IPS-18a (cell line): Measurements from ENCODE around the gene MIB1.

Experiments
- H3K27ac ChIP-seq: one replicate; pipeline ENCODE4 v1.5.1; 2013; ENCODE audit warnings: low read length
- H3K27me3 ChIP-seq: one replicate; pipeline ENCODE4 v1.6.1; 2013; ENCODE audit warnings: mild to moderate bottlenecking, low read length; ENCODE audit not compliant: control insufficient read depth, insufficient read depth
- H3K36me3 ChIP-seq: one replicate; pipeline ENCODE4 v1.6.1; 2013; ENCODE audit warnings: low read depth, low read length; ENCODE audit not compliant: control insufficient read depth
- H3K4me1 ChIP-seq: one replicate; pipeline ENCODE4 v1.6.1; 2013; ENCODE audit warnings: low read depth, low read length; ENCODE audit not compliant: control insufficient read depth
- H3K4me3 ChIP-seq: one replicate; pipeline ENCODE4 v1.5.1; 2013; ENCODE audit warnings: low read length
- H3K9ac ChIP-seq: one replicate; pipeline ENCODE4 v1.6.1; 2013; ENCODE audit warnings: mild to moderate bottlenecking, low read length, moderate library complexity
- H3K9me3 ChIP-seq: one replicate; pipeline ENCODE4 v1.6.1; 2013; ENCODE audit warnings: low read depth, low read length; ENCODE audit not compliant: control insufficient read depth

MIB1 gene

DNA sequence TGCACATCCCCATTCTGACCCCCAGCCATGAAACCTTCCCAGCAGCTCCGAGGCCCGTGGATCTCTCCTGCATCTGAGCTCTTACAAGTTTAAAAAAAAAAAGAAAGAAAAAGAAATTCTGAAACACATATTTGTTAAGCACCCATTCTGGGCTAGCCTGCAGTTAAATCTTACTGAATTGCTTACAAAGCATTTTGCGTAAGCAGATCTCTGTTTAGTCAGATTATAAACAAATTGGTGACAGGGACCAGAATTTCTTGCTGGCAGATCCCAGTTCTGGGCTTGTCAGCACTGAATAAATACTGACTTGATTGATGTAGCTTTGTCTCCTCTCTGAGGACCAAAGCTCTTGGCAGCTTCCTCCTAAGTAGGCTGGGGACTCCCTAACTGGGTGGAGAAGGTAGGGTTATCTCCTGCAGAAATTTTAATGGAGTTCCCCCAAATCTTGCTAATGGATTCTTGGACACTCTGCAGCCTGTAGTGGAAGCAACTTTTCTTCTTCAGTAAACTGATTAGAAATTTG, 160.9 kb downstream of the MIB1 start:
- H3K27me3 ChIP-seq = no peaks in the 10 kb centered on the region
- H3K9ac ChIP-seq = no peak overlapping the region
- no peaks in the 10 kb centered on the region for H3K9me3 ChIP-seq
- H3K4me3 ChIP-seq = no peak overlapping the region
- H3K27ac ChIP-seq = no peak overlapping the region
- H3K4me1 ChIP-seq = no peaks in the 10 kb centered on the region
- no peaks in the 10 kb centered on the region for H3K36me3 ChIP-seq

DNA sequence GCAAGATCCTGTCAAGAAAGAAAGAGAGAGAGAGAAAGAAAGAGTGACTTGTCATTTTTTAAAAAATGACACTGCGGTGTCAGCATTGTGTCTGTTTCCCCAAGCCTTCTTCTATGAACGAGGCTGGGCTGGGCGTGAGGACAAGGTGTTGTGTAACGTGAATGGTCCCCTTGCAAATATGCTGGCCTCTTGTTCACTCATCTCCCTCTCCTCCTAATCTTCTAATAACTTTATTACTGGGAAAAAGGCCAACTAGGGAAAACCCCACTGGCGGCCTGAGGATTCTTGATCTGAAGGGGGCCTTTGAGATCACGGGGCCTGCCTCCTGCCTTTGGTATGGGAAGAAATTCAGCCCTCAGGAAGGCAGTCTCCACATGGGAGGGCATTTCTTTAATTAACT, 163.1 kb downstream of the MIB1 start:
- H3K9ac ChIP-seq = no peak overlapping the region
- no peaks in the 10 kb centered on the region for H3K27me3 ChIP-seq
- no peaks in the 10 kb centered on the region for H3K4me1 ChIP-seq
- no peak overlapping the region for H3K27ac ChIP-seq
- H3K4me3 ChIP-seq = no peak overlapping the region
- H3K9me3 ChIP-seq = no peaks in the 10 kb centered on the region
- no peaks in the 10 kb centered on the region for H3K36me3 ChIP-seq

DNA sequence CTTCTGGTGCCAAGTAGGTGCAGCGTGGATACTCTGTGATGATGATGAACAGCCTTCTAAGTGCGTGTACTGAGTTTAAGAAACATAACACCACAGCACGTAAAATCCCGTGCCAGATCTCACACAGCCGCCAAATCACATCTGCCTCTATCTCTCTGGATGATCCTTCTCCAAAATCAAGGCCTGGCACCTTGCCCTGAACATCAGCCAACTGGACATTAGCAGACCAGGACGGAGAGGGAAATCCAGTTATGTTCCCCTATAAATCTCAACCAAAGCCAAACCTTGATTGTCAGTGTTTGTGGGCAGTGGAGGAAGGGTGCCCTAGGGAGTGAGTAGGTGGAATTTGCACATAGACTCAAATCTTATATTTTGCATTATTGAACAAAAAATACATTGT, 164.3 kb downstream of the MIB1 start:
- no peaks in the 10 kb centered on the region for H3K4me1 ChIP-seq

DNA sequence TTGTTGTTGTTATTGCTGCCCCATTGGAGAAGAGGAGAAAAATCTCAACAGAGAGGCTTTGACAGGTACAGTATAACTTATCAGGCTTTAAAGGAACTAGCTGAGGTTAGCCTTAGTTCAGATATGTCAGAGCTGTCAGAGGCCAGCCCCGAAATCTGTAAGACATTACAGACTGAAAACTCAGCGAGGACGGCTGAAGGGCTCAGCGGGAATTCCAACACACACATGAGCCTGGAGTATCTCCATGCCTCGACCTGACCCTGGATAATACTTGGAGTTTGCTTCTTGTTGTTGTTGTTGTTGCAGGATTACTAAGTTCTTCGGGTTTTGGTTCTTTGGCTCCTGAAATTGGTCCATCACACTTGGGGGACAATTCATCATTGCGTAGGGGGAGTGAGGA, 166.9 kb downstream of the MIB1 start:
- Histone ChIP-seq H3K27me3 (peaks cover 28% of the 10 kb centered on the region), H3K9me3 (no peaks in the 10 kb centered on the region), H3K36me3 (no peaks in the 10 kb centered on the region), H3K9ac (no peak overlapping the region), H3K4me3 (no peak overlapping the region), H3K4me1 (peaks cover 2% of the 10 kb centered on the region), H3K27ac (no peak overlapping the region)

More for the DNA sequence above, 164.3 kb downstream of the MIB1 start:
- Histone ChIP-seq H3K36me3 (no peaks in the 10 kb centered on the region), H3K27me3 (peaks cover 9% of the 10 kb centered on the region), H3K27ac (no peak overlapping the region), H3K9ac (no peak overlapping the region), H3K4me3 (no peak overlapping the region), H3K9me3 (no peaks in the 10 kb centered on the region)

DNA sequence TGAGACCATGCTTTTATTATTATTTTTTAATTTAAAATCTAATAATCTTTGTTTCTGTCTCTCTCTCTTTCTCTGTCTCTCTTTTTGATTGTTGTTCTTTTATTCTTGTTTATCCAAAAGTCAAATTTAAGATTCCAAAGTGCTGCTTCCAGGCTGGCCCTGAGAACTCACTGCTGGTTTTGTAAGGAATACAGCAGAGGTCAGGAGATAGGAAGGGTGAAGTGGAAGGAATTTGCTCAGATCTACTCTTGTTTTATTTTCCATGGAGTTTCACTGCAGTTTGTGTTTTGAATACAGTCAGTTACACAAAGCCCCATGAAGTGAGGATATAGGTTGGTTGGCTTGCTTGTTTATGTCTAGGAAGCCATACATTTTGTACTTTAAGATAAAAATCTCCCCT, 168.1 kb downstream of the MIB1 start:
- H3K9ac ChIP-seq = no peak overlapping the region
- H3K4me1 ChIP-seq = peaks cover 6% of the 10 kb centered on the region
- H3K36me3 ChIP-seq = no peaks in the 10 kb centered on the region
- H3K4me3 ChIP-seq = no peak overlapping the region
- no peak overlapping the region for H3K27ac ChIP-seq
- no peaks in the 10 kb centered on the region for H3K9me3 ChIP-seq
- peaks cover 28% of the 10 kb centered on the region for H3K27me3 ChIP-seq

DNA sequence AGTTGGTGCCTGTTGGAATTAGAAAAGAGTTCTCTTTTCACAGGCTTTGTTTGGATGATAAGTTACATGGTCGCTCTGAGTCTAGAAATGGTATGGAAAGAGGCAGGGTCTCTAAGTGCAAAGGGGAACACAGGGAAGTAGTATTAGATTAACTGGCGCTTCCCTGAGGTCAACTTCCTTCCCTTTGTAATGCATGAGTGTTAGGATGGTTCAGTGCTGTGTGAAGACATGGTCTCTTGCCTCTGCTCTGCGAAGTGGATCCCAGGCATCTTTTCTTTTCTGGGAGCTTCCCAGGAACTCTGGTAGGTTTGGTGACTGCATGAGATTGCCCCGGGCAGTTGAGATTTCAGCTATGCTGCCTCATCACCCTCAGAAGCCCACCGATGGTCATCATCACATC, 170.3 kb downstream of the MIB1 start:
- H3K27ac ChIP-seq = no peak overlapping the region
- H3K36me3 ChIP-seq = no peaks in the 10 kb centered on the region
- H3K4me1 ChIP-seq = peaks cover 6% of the 10 kb centered on the region
- H3K27me3 ChIP-seq = peaks cover 28% of the 10 kb centered on the region
- no peaks in the 10 kb centered on the region for H3K9me3 ChIP-seq
- no peak overlapping the region for H3K4me3 ChIP-seq
- no peak overlapping the region for H3K9ac ChIP-seq

DNA sequence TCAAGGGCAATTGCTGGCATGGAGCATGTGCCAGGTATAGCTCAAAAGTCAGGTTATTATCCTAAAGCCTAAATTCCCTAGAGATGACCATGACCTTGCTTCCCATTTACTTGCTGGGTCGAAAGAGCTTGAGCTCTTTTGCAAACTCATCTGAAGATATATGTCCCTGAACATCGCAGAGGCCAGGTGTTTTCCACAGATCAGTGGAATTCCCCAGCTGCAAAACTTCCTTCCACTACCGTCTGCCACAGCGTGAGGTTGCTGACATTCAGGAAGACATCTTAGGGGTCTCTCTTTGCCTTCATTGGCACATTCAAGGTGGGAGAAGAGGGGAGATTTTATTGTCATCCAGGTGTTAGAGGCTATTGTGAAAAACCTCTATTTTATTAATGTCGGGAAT, 171.0 kb downstream of the MIB1 start:
- H3K4me3 ChIP-seq = no peak overlapping the region
- no peak overlapping the region for H3K9ac ChIP-seq
- H3K27ac ChIP-seq = no peak overlapping the region
- H3K36me3 ChIP-seq = no peaks in the 10 kb centered on the region
- H3K9me3 ChIP-seq = no peaks in the 10 kb centered on the region
- H3K4me1 ChIP-seq = peaks cover 6% of the 10 kb centered on the region
- H3K27me3 ChIP-seq = peaks cover 28% of the 10 kb centered on the region

DNA sequence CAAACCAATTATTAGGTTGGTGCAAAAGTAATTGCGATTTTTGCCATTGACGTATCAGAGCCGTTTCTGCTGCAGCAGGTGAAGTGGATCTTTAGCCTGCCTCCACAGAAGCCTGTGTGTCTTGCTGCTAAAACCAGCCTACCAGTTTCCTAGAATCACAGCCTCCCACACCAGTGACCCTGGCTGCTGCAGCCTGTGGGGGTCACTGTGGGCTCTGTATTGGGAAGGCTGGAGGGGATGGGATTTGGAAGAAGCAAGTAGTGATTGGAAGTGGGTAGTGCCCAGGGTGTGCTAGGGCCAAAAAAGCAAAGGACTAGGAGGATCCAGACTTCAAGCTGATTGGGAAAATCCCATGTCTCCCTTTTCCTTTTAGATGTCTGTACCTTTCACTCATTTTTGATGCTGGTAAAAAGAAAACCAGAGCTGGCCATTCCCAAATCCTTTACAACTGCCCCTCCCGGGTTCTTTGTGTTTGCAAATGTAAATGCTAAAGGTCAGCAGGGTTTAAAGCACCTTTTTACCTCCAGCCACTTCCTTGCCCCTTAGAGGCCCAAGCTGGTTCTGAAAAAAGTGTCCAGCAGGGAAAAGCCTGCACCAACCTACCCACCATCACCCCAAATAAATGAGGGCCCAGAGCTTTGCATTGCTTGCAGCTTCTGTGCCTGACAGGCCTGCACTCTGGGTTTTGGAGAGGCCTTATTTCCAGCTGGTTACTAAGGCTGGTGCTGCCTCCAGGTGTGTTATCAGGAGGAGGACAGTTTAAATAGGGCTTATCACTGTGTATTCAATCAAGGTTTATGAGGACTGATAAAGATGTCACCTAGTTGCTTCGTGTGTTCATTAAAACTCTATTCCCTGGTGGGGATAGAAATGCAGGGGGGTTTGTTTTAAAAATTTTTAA, 172.0 kb downstream of the MIB1 start:
- Histone ChIP-seq H3K27ac (no peak overlapping the region), H3K9me3 (no peaks in the 10 kb centered on the region), H3K27me3 (peaks cover 28% of the 10 kb centered on the region), H3K4me1 (peaks cover 6% of the 10 kb centered on the region), H3K4me3 (no peak overlapping the region), H3K9ac (no peak overlapping the region), H3K36me3 (no peaks in the 10 kb centered on the region)

DNA sequence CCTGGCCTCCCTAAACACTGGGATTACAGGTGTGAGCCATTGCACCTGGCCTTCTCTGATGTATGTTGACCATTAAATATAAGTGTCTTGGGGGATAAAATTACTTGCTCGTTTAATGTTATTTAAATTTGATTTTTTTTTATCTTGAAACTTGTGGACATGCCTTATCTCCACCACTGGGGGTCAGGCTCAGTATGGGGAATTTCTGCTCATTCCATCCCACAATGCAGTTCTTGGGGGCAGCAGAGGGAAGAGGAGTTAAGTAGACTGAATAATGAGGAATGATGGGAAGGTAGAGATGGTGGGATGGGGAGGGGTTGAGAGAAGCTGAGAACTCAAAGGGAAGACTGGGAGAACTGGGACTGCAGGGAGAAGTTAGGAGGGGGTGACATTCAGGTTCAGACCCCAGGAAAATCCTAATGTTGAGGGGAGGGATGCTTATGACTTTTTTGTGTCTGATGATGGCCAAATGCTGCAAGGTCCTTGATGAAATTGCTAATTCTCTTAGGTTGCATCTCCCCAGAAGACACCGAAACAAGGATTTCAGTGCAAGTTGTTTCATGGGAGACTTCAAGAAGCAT, 174.2 kb downstream of the MIB1 start:
- H3K4me3 ChIP-seq = no peak overlapping the region
- peaks cover 6% of the 10 kb centered on the region for H3K4me1 ChIP-seq
- H3K27ac ChIP-seq = no peak overlapping the region
- H3K36me3 ChIP-seq = no peaks in the 10 kb centered on the region
- H3K9me3 ChIP-seq = no peaks in the 10 kb centered on the region
- no peak overlapping the region for H3K9ac ChIP-seq
- H3K27me3 ChIP-seq = peaks cover 20% of the 10 kb centered on the region

DNA sequence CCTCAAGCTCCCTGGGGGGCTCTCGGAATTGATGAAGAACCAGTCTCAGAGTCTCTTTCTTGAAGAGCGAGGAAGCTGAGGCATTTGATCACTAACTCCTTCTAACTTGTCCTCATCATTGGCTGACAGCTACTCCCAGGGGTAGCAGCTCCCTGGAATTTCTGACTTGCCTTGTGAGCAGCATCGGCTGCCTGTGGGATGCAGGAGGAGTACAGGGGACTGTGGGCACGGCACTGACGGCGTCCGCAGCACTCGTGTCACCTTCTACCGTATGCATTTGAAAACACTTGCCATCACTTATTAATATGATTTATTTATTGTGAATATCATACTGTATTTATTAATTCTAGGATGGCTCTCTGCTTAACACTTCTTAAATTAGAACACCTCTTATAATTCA, 175.0 kb downstream of the MIB1 start:
- peaks cover 12% of the 10 kb centered on the region for H3K27me3 ChIP-seq
- peaks cover 6% of the 10 kb centered on the region for H3K4me1 ChIP-seq
- H3K9me3 ChIP-seq = no peaks in the 10 kb centered on the region
- H3K9ac ChIP-seq = no peak overlapping the region
- H3K4me3 ChIP-seq = no peak overlapping the region
- no peaks in the 10 kb centered on the region for H3K36me3 ChIP-seq
- no peak overlapping the region for H3K27ac ChIP-seq

DNA sequence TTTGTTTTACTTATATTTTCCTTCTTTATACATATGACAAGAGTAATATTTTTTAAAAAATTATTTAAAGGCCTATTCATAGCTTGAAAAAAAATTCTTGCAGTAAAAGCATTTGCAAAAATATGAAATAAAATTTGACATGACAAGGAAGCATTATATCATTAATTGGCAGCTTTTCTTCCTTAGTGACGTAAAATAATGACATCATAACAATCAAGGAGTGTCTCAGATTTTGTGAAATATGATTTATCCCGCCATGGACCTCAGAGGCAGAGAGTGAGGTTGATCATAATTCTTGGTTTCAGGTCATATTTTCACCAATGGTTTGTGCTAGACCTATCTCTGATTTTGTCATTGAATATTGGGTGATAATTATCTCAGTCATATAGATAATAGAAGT, 176.0 kb downstream of the MIB1 start:
- no peak overlapping the region for H3K9ac ChIP-seq
- no peaks in the 10 kb centered on the region for H3K9me3 ChIP-seq
- peaks cover 4% of the 10 kb centered on the region for H3K4me1 ChIP-seq
- no peaks in the 10 kb centered on the region for H3K36me3 ChIP-seq
- H3K27ac ChIP-seq = no peak overlapping the region
- peaks cover 2% of the 10 kb centered on the region for H3K27me3 ChIP-seq
- no peak overlapping the region for H3K4me3 ChIP-seq

DNA sequence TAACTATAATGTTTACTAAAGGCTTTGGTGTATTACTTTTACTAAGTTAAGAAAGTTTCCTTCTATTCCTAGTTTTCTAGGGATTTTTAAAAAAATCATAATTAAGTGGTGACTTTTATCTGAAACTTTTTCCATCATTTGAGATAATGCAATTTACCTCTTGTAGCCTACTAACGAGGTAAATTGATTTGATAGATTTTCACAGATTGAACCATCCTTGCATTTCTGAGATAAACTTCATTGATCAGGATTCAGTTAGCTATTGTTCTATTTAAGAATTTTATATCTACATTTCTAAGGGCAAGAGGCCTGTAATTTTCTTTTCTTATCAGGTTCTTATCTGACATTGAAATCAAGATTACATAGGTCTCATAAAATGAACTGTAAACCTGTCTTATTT, 178.1 kb downstream of the MIB1 start:
- no peaks in the 10 kb centered on the region for H3K9me3 ChIP-seq
- no peaks in the 10 kb centered on the region for H3K36me3 ChIP-seq
- H3K4me1 ChIP-seq = no peaks in the 10 kb centered on the region
- no peak overlapping the region for H3K9ac ChIP-seq
- H3K27me3 ChIP-seq = no peaks in the 10 kb centered on the region
- H3K27ac ChIP-seq = no peak overlapping the region
- H3K4me3 ChIP-seq = no peak overlapping the region
